IMR-90 (cell line): Measurements from ENCODE around the gene CHIT1. TPM values are rescaled to one million over a fixed set of nuclear protein-coding genes. Genes with fewer than 3 reads are reported as not detected.

Experiments used
- ATAC-seq: fragments of 200-7000 bp; cut with Tn5 transposase; 2 replicates; pipeline ENCODE4 v1.9.1; 2020; ENCODE audit warnings: low read depth, mild to moderate bottlenecking, moderate library complexity
- BruUV-seq: library from RNA; stranded (reverse); fragments of 400-500 nt; replicated peaks from 2 replicates; lab custom pipeline; 2021; lab: Mats Ljungman, UMichigan
- CTCF ChIA-PET: fragments of 300-600 bp; formaldehyde crosslinking; extraction: SDS; loops from one replicate; lab custom pipeline; 2021; ENCODE audit warnings: antibody characterized with exemption; lab: Yijun Ruan, JAX
- POLR2A ChIA-PET: fragments of 300-600 bp; sonication (Branson Sonifier 250); formaldehyde crosslinking; loops from one replicate; lab custom pipeline; 2022; ENCODE audit warnings: antibody characterized with exemption; ENCODE audit not compliant: unreplicated experiment; lab: Charles Lee
- DNase-seq: peaks from one replicate; pipeline ENCODE4 v3.0.0; 2013
- H2AFZ ChIP-seq: replicated peaks from 2 replicates; pipeline ENCODE3; 2013; ENCODE audit warnings: low read length, mild to moderate bottlenecking; ENCODE audit not compliant: poor library complexity
- H2AK5ac ChIP-seq: 2 replicates; pipeline ENCODE4 v1.6.1; 2013; ENCODE audit warnings: low read depth, low read length, inconsistent platforms
- H2AK9ac ChIP-seq: replicated peaks from 2 replicates; pipeline ENCODE3; 2013; ENCODE audit warnings: mild to moderate bottlenecking, low read depth, low read length, moderate library complexity; ENCODE audit not compliant: poor library complexity
- H2BK120ac ChIP-seq: 2 replicates; pipeline ENCODE4 v1.6.1; 2013; ENCODE audit warnings: low read depth, low read length, inconsistent platforms
- H2BK15ac ChIP-seq: 3 replicates; pipeline ENCODE4 v1.6.1; 2013; ENCODE audit warnings: low read depth, low read length, inconsistent platforms
- H2BK20ac ChIP-seq: 2 replicates; pipeline ENCODE4 v1.6.1; 2013; ENCODE audit warnings: low read depth, mild to moderate bottlenecking, inconsistent platforms, low read length, moderate library complexity
- H2BK5ac ChIP-seq: 2 replicates; pipeline ENCODE4 v1.6.1; 2013; ENCODE audit warnings: mild to moderate bottlenecking, low read depth, low read length, inconsistent platforms; ENCODE audit not compliant: poor library complexity, severe bottlenecking
- H3K14ac ChIP-seq: replicated peaks from 2 replicates; pipeline ENCODE4 v1.6.1; 2013; ENCODE audit warnings: low read depth, low read length, inconsistent platforms
- H3K18ac ChIP-seq: 2 replicates; pipeline ENCODE4 v1.6.1; 2013; ENCODE audit warnings: low read depth, low read length, control low read depth
- H3K23ac ChIP-seq: 2 replicates; pipeline ENCODE4 v1.6.1; 2013; ENCODE audit warnings: low read depth, low read length, inconsistent platforms
- H3K27ac ChIP-seq: 2 replicates; pipeline ENCODE4 v1.5.1; 2013; ENCODE audit warnings: mild to moderate bottlenecking, control low read depth, low read length; ENCODE audit not compliant: insufficient read depth
- H3K27me3 ChIP-seq: 2 replicates; pipeline ENCODE4 v1.6.1; 2013; ENCODE audit warnings: low read length; ENCODE audit not compliant: control insufficient read depth, insufficient read depth
- H3K36me3 ChIP-seq: 2 replicates; pipeline ENCODE4 v1.6.1; 2013; ENCODE audit warnings: low read length, mixed read lengths; ENCODE audit not compliant: control insufficient read depth, insufficient read depth
- H3K4ac ChIP-seq: 2 replicates; pipeline ENCODE4 v1.6.1; 2013; ENCODE audit warnings: low read depth, low read length, inconsistent platforms
- H3K4me1 ChIP-seq: 2 replicates; pipeline ENCODE4 v1.6.1; 2013; ENCODE audit warnings: low read length, mixed read lengths; ENCODE audit not compliant: control insufficient read depth, insufficient read depth
- H3K4me2 ChIP-seq: 2 replicates; pipeline ENCODE4 v1.6.1; 2013; ENCODE audit warnings: low read depth, mild to moderate bottlenecking, control low read depth, low read length, moderate library complexity
- H3K4me3 ChIP-seq: 2 replicates; pipeline ENCODE4 v1.5.1; 2013; ENCODE audit warnings: low read depth, mild to moderate bottlenecking, control low read depth, low read length, moderate library complexity; ENCODE audit not compliant: insufficient read depth
- H3K56ac ChIP-seq: 2 replicates; pipeline ENCODE4 v1.6.1; 2013; ENCODE audit warnings: low read length, inconsistent platforms; ENCODE audit not compliant: insufficient read depth; ENCODE audit errors: extremely low read depth
- H3K79me1 ChIP-seq, 2 experiments: 2 replicates each; pipeline ENCODE4 v1.6.1; 2013; ENCODE audit warnings: low read length in 2 of 2, inconsistent platforms in 1 of 2, low read depth in 1 of 2
- H3K9ac ChIP-seq: 2 replicates; pipeline ENCODE4 v1.6.1; 2013; ENCODE audit warnings: low read depth, low read length, control low read depth
- H3K9me1 ChIP-seq: 2 replicates; pipeline ENCODE4 v1.6.1; 2013; ENCODE audit warnings: low read length, inconsistent platforms; ENCODE audit not compliant: insufficient read depth
- H3K9me3 ChIP-seq: 2 replicates; pipeline ENCODE4 v1.6.1; 2013; ENCODE audit warnings: low read length; ENCODE audit not compliant: control insufficient read depth, insufficient read depth
- H4K20me1 ChIP-seq: 2 replicates; pipeline ENCODE4 v1.6.1; 2013; ENCODE audit warnings: low read length, inconsistent platforms; ENCODE audit not compliant: insufficient read depth
- H4K5ac ChIP-seq: 2 replicates; pipeline ENCODE4 v1.6.1; 2013; ENCODE audit warnings: mild to moderate bottlenecking, low read depth, low read length, control low read depth
- H4K8ac ChIP-seq, 2 experiments: 2 replicates each; pipeline ENCODE4 v1.6.1; 2013; ENCODE audit warnings: low read depth in 2 of 2, low read length in 2 of 2, control low read depth in 1 of 2, inconsistent platforms in 1 of 2
- H4K91ac ChIP-seq: 2 replicates; pipeline ENCODE4 v1.6.1; 2013; ENCODE audit warnings: low read depth, low read length, inconsistent platforms; ENCODE audit not compliant: insufficient read depth
- CEBPB ChIP-seq: IDR thresholded peaks from 2 replicates; pipeline ENCODE4 v1.6.1; 2012; ENCODE audit warnings: low read depth, low read length, improper control_type of control experiment
- MAFK ChIP-seq: IDR thresholded peaks from 2 replicates; pipeline ENCODE4 v1.6.1; 2012; ENCODE audit warnings: low read depth, low read length, improper control_type of control experiment
- NFE2L2 ChIP-seq: fragments of 150-350 bp; IDR thresholded peaks from 2 replicates; pipeline ENCODE4 v1.6.1; 2016; ENCODE audit warnings: low read depth, mild to moderate bottlenecking, low read length
- USF2 ChIP-seq: fragments of 150-350 bp; IDR thresholded peaks from 2 replicates; pipeline ENCODE4 v1.6.1; 2017; ENCODE audit warnings: mild to moderate bottlenecking, antibody characterized with exemption, low read length, low read depth
- WGBS, 2 experiments: methylation state at CpG; one replicate each; pipeline versions ENCODE4 v1.1.5 to v1.1.7; 2013; ENCODE audit warnings: missing lambda C conversion rate in 2 of 2; ENCODE audit not compliant: insufficient read length in 1 of 2; ENCODE audit errors: extremely low coverage in 2 of 2; 5-methylcytosine and 5-hydroxymethylcytosine counted together
- dilution Hi-C: fragments of 300-500 bp; cut with HindIII; formaldehyde crosslinking; loops from one replicate; pipeline ENCODE4 v1.14.3; 2018; ENCODE audit warnings: low sequenced_read_pairs; ENCODE audit not compliant: unreplicated experiment
- in situ Hi-C: fragments of 300-500 bp; cut with MboI; formaldehyde crosslinking; loops from 3 replicates; pipeline ENCODE4 v1.14.3; 2019; ENCODE audit warnings: low sequenced_read_pairs, inconsistent platforms, mixed read lengths
- intact Hi-C: fragments of 100-400 bp; cut with micrococcal nuclease; formaldehyde crosslinking; loops from 2 replicates; pipeline ENCODE4 v1.10.0; 2022
- polyA plus RNA-seq, 3 experiments: library from polyadenylated mRNA; depleted of rRNA; stranded (reverse); fragments of >200 nt; gene quantifications; 2 replicates each; pipeline ENCODE4 v1.2.3, GENCODE V29; 2012; ENCODE audit warnings: low replicate concordance in 1 of 3
- total RNA-seq: library from RNA; depleted of rRNA; stranded (reverse); fragments of >200 nt; gene quantifications from 2 replicates; pipeline ENCODE4 v1.2.3, GENCODE V29; 2012

Gene CHIT1
- total and polyA plus RNA-seq, 2 of the 4 experiments (the other 2 are of a cell fraction) = not detected

DNA sequence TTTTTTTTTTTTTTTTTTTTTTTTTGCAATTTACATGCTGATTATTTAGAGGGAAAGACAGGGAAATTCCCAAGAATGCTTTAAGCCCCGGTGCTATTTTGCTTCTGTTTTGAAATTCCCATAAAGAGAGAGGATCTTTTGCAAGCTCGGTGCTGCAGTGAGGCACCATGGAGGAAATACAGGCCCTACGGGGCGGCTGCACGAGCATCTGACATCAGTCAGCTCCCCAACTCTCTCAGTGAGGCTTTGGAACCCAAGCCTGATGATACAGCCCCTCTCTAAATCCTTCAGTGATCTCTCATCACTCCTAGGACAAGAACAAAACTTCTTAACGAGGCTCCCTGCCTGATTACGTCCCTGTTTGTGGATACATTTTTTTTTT, 42.2 kb downstream of the CHIT1 start:
- Histone ChIP-seq H4K5ac (no peak overlapping the region), H3K4me1 (peaks cover 3% of the 10 kb centered on the region; the same call in 1 of the 2 replicates), H3K9me1 (no peaks in the 10 kb centered on the region), H3K9ac (no peak overlapping the region; the same call in 1 of the 2 replicates), H4K20me1 (no peaks in the 10 kb centered on the region), H3K14ac (no peak overlapping the region), H3K4me2 (no peak overlapping the region), H4K8ac (no peak overlapping the region), H3K23ac (no peak overlapping the region), H3K4ac (no peak overlapping the region), H3K4me3 (no peak overlapping the region), H2BK120ac (no peak overlapping the region), H3K18ac (no peak overlapping the region; the same call in 1 of the 2 replicates), H4K91ac (no peak overlapping the region), H3K36me3 (no peaks in the 10 kb centered on the region), H2BK15ac (no peak overlapping the region), H3K27ac (no peak overlapping the region), H2AK9ac (no peak overlapping the region), H3K79me1 (no peaks in the 10 kb centered on the region), H2BK20ac (no peak overlapping the region), H3K27me3 (peaks cover 20% of the 10 kb centered on the region), H2BK5ac (no peak overlapping the region), H2AFZ (no peak overlapping the region), H2AK5ac (no peak overlapping the region), H3K9me3 (no peaks in the 10 kb centered on the region), H3K56ac (no peak overlapping the region)
- intact Hi-C loops = no loop called here
- CTCF ChIA-PET = interaction anchor here (0.8 to 1.0 kb wide), 2 partner anchors 9 to 16 kb away, joined by 4 read pairs; no protein-coding TSS in a partner anchor
- in situ Hi-C loops = no loop called here
- no TSS peak for BruUV-seq
- POLR2A ChIA-PET = no interaction called here
- 53% methylated on average over 4 of the region's 7 CpGs; no CpG with 5 or more reads in 1 of the 2 experiments for WGBS, 2 experiments
- TF ChIP-seq NFE2L2 = no peak
- TF ChIP-seq USF2 = no peak
- no peak for TF ChIP-seq CEBPB
- no peak for TF ChIP-seq MAFK
- ATAC-seq = no peak; the same call in 1 of the 2 replicates
- dilution Hi-C loops = no loop called here
- DNase-seq = no peak
